PFSK-1 (cell line): ENCODE results near the gene HSPB1.

Source experiments
- POLR2AphosphoS5 ChIP-seq: IDR thresholded peaks from 2 replicates; pipeline ENCODE4 v1.6.1; 2012; ENCODE audit warnings: low read depth, mild to moderate bottlenecking, control low read depth, low read length, moderate library complexity
- SIN3A ChIP-seq: IDR thresholded peaks from 2 replicates; pipeline ENCODE4 v1.6.1; 2012; ENCODE audit warnings: mild to moderate bottlenecking, low read length, moderate library complexity, borderline replicate concordance; ENCODE audit not compliant: insufficient read depth
- TAF1 ChIP-seq: IDR thresholded peaks from 2 replicates; pipeline ENCODE4 v1.6.1; 2012; ENCODE audit warnings: low read length, control low read depth, borderline replicate concordance; ENCODE audit not compliant: insufficient read depth
- TF ChIP-seq, protein P1 (sequence below), 2 experiments: IDR thresholded peaks; 2 replicates each; pipeline versions ENCODE4 v1.6.1 to v1.8.0; 2011 to 2012; ENCODE audit warnings: low read depth in 2 of 2, low read length in 2 of 2, control low read depth in 1 of 2, inconsistent platforms in 1 of 2, mild to moderate bottlenecking in 1 of 2, moderate library complexity in 1 of 2; ENCODE audit not compliant: insufficient read depth in 1 of 2

DNA sequence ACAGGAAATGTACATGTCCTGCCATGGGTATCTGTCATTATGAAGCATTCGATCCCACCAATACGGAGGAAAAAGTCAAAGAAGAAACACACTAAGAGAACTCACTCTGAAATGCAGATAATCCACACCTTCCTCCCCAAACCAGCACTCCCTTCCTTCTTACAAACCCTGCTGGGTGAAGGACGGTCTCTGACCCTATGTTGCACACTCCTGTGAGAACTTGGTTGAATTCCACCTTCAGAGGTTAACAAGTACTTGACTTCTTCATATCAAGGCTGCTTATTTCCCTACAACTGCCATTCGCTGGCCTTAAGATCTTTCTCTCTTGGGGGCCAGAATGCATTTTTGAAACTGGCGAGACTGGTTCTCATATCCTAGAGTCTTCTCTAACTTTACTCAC, 39.7 kb downstream of the HSPB1 start:
- TF ChIP-seq POLR2AphosphoS5 (no peak), SIN3A (no peak), TAF1 (no peak)
- TF ChIP-seq, protein P1, sequence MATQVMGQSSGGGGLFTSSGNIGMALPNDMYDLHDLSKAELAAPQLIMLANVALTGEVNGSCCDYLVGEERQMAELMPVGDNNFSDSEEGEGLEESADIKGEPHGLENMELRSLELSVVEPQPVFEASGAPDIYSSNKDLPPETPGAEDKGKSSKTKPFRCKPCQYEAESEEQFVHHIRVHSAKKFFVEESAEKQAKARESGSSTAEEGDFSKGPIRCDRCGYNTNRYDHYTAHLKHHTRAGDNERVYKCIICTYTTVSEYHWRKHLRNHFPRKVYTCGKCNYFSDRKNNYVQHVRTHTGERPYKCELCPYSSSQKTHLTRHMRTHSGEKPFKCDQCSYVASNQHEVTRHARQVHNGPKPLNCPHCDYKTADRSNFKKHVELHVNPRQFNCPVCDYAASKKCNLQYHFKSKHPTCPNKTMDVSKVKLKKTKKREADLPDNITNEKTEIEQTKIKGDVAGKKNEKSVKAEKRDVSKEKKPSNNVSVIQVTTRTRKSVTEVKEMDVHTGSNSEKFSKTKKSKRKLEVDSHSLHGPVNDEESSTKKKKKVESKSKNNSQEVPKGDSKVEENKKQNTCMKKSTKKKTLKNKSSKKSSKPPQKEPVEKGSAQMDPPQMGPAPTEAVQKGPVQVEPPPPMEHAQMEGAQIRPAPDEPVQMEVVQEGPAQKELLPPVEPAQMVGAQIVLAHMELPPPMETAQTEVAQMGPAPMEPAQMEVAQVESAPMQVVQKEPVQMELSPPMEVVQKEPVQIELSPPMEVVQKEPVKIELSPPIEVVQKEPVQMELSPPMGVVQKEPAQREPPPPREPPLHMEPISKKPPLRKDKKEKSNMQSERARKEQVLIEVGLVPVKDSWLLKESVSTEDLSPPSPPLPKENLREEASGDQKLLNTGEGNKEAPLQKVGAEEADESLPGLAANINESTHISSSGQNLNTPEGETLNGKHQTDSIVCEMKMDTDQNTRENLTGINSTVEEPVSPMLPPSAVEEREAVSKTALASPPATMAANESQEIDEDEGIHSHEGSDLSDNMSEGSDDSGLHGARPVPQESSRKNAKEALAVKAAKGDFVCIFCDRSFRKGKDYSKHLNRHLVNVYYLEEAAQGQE (IDR thresholded peaks at IDR 0.05; ENCODE audit: insufficient read depth in 1 of 2, low read depth in 2 of 2, low read length in 2 of 2) = no peak
